A549 treated with AZD9567 at 1 μM for 4 hours (cell line): ENCODE measurements around the gene TRIM44. TPM values are rescaled to one million over a fixed set of nuclear protein-coding genes. Genes with fewer than 3 reads are reported as not detected.

Experiments used
- total RNA-seq: library from RNA; stranded (reverse); fragments of 200-300 nt; extraction: Qiagen RNA extraction; gene quantifications from 5 replicates; pipeline ENCODE4 v1.2.3, GENCODE V29; 2022; ENCODE audit not compliant: insufficient read depth

The TRIM44 gene
- 20.7 to 26.3 TPM (median 24.8 TPM) in 5 replicates for total RNA-seq

GRCh38 chr11:35662649-35663407 is at the start of gene TRIM44:
Gene TRIM44 (plus strand): TSS chr11:35662775. CDS start chr11:35663112, 337 bp downstream.

DNA sequence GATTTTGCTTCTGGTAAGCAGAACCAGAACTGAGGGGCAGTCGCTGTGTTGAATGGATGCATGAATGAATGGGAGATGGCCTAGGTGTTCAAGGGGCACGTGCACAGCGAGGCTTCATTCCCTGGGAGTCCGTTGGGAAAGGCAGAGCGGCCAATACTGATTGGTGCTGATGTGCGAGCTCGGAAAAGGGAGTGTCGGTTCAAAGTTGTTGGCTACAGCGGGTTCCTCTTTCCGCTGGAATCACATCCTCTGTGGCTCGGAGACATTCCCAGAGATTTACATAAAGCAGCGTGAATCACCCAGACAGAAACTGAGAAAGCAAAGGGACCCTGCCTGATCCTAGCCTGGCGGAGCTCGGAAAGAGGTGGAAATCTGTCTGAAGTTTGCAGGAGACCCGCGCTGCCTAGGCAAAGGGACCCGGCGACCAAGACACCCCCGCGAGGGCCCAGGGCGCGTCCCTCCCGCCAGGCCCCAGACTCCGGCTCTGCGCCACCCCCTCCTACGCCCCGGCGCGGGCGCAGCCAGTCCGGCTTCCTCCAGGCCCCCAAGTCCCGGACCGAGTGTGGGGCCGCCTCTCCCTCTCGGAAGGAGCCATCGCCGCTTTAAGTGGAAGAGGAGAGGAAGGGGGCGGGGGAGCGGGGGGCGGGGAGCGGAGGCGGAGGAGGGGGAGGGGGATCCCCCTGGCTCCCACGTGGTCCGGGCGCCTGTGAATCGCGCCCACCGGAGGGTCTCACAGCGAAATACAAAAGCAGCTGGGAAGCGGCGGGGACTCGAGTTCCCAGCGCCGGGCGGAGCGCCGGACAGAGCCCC is 44.7 kb upstream of the TRIM44 start, which contains the start of gene FJX1:
TSS of gene FJX1 (plus strand) at position 774 of the 810 bp plus-strand sequence. CDS start 177 bp downstream, outside the sequence.

Other genes starting within 250 kb of the TRIM44 start
- gene SLC1A2, start 243.2 kb upstream of the TRIM44 start, total RNA-seq = 0.02 to 0.12 TPM (median 0.05 TPM) in 4 of 5 replicates, not detected in the other
- gene PAMR1, start 137.2 kb upstream of the TRIM44 start, total RNA-seq = 0.03 to 0.06 TPM in 2 of 5 replicates, not detected in the others
- gene FJX1, start 44.3 kb upstream of the TRIM44 start, total RNA-seq = 29.8 to 39.9 TPM (median 37.2 TPM) in 5 replicates